DOHH2 (cell line): Measurements from ENCODE around the gene MT2A.

Experiments used
- H3F3A ChIP-seq: fragments of 200-600 bp; sonication (generic), shearing (Covaris generic); 2 replicates; pipeline ENCODE4 v1.6.0; 2016; ENCODE audit warnings: antibody characterized with exemption, mild to moderate bottlenecking; ENCODE audit not compliant: control insufficient read depth, insufficient read depth
- H3K27ac ChIP-seq: fragments of 200-600 bp; sonication (generic); 2 replicates; pipeline ENCODE4 v1.5.1; 2014; ENCODE audit warnings: low read depth, mild to moderate bottlenecking, low read length, moderate library complexity
- H3K27me3 ChIP-seq: fragments of 200-600 bp; sonication (generic); 2 replicates; pipeline ENCODE4 v1.6.1; 2014; ENCODE audit warnings: mild to moderate bottlenecking, low read length, mixed read lengths; ENCODE audit not compliant: control insufficient read depth
- H3K36me3 ChIP-seq: fragments of 200-600 bp; sonication (generic); 2 replicates; pipeline ENCODE4 v1.6.1; 2014; ENCODE audit warnings: mild to moderate bottlenecking, low read length, moderate library complexity, mixed read lengths; ENCODE audit not compliant: control insufficient read depth
- H3K4me1 ChIP-seq: fragments of 200-600 bp; sonication (generic); 2 replicates; pipeline ENCODE4 v1.6.1; 2014; ENCODE audit warnings: mild to moderate bottlenecking, low read length, mixed read lengths; ENCODE audit not compliant: control insufficient read depth
- H3K4me2 ChIP-seq: fragments of 200-600 bp; sonication (generic); 2 replicates; pipeline ENCODE4 v1.6.0; 2014; ENCODE audit warnings: mild to moderate bottlenecking, low read length, moderate library complexity
- H3K4me3 ChIP-seq: fragments of 200-600 bp; sonication (generic); 2 replicates; pipeline ENCODE4 v1.5.1; 2014; ENCODE audit warnings: mild to moderate bottlenecking, low read length, mixed read lengths
- H3K79me2 ChIP-seq: fragments of 200-600 bp; sonication (generic); 2 replicates; pipeline ENCODE4 v1.6.1; 2014; ENCODE audit warnings: mild to moderate bottlenecking, low read length, mixed read lengths; ENCODE audit not compliant: control insufficient read depth
- H3K9me2 ChIP-seq: fragments of 200-600 bp; sonication (generic); replicated peaks from 2 replicates; pipeline ENCODE4 v1.6.1; 2014; ENCODE audit warnings: mild to moderate bottlenecking, low read length, mixed read lengths; ENCODE audit not compliant: control insufficient read depth
- H3K9me3 ChIP-seq: fragments of 200-600 bp; sonication (generic); 2 replicates; pipeline ENCODE4 v1.6.1; 2014; ENCODE audit warnings: antibody characterized with exemption, low read length, mixed read lengths; ENCODE audit not compliant: control insufficient read depth, insufficient read depth
- H4K20me1 ChIP-seq: fragments of 200-600 bp; sonication (generic); 2 replicates; pipeline ENCODE4 v1.6.0; 2014; ENCODE audit warnings: low read depth, mild to moderate bottlenecking, antibody characterized with exemption, low read length, moderate library complexity; ENCODE audit not compliant: control insufficient read depth, insufficient read depth
- EZH2phosphoT487 ChIP-seq: fragments of 200-600 bp; sonication (generic); IDR thresholded peaks from 2 replicates; pipeline ENCODE4 v1.6.1; 2017; ENCODE audit warnings: borderline replicate concordance, mild to moderate bottlenecking, antibody characterized with exemption, low read length, moderate library complexity, mixed read lengths
- TF ChIP-seq, protein P1 (sequence below): fragments of 200-600 bp; sonication (generic); IDR thresholded peaks from one replicate; pipeline ENCODE4 v1.5.1; 2014; ENCODE audit warnings: antibody characterized with exemption, mild to moderate bottlenecking, low read depth, low read length; ENCODE audit not compliant: poor library complexity, severe bottlenecking

MT2A gene

GRCh38 chr16:56623637-56624036 is 15.3 kb downstream of the MT2A start:
- no peak overlapping the region for H3K27ac ChIP-seq
- H3K4me2 ChIP-seq: no peak overlapping the region
- no peaks in the 10 kb centered on the region for H3K9me3 ChIP-seq
- no peaks in the 10 kb centered on the region for H3K79me2 ChIP-seq
- H3F3A ChIP-seq: no peaks in the 10 kb centered on the region
- no peak overlapping the region for H3K4me3 ChIP-seq
- H3K9me2 ChIP-seq: no peaks in the 10 kb centered on the region
- H3K4me1 ChIP-seq: no peaks in the 10 kb centered on the region
- peaks cover 18% of the 10 kb centered on the region for H3K27me3 ChIP-seq
- H4K20me1 ChIP-seq: no peaks in the 10 kb centered on the region
- TF ChIP-seq, protein P1, sequence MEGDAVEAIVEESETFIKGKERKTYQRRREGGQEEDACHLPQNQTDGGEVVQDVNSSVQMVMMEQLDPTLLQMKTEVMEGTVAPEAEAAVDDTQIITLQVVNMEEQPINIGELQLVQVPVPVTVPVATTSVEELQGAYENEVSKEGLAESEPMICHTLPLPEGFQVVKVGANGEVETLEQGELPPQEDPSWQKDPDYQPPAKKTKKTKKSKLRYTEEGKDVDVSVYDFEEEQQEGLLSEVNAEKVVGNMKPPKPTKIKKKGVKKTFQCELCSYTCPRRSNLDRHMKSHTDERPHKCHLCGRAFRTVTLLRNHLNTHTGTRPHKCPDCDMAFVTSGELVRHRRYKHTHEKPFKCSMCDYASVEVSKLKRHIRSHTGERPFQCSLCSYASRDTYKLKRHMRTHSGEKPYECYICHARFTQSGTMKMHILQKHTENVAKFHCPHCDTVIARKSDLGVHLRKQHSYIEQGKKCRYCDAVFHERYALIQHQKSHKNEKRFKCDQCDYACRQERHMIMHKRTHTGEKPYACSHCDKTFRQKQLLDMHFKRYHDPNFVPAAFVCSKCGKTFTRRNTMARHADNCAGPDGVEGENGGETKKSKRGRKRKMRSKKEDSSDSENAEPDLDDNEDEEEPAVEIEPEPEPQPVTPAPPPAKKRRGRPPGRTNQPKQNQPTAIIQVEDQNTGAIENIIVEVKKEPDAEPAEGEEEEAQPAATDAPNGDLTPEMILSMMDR: no peak
- TF ChIP-seq EZH2phosphoT487: no peak
- no peaks in the 10 kb centered on the region for H3K36me3 ChIP-seq

DNA sequence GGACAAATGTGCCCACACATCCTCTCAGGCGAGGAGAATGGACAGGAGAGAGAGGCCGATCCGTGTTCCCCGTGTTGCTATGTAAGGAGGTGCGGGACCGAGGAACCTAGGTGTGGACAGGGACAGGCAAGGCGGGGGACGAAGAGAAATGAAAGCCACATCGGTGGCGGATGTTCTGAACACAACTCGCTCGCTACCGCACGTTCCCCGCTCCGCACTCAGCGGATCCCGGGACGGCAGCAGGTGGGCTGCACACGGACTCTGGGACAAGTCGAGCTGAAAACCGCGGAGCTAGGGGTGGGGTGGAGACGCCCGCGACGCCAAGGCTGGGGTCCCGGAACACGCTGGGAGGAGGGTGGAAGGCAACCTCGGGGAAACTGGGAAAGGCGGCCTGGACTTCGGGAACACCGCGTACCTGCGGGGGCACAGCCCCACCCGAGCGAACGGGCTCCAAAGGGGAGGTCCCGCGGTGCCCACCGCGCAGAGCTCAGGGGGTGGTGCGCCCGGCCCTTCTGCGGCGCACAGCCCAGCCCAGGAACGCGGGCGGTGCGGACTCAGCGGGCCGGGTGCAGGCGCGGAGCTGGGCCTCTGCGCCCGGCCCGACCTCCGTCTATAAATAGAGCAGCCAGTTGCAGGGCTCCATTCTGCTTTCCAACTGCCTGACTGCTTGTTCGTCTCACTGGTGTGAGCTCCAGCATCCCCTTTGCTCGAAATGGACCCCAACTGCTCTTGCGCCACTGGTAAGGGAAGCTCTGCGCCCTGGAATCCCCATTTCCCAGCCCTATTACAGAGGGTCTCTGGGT is 17.0 kb downstream of the MT2A start, which contains the start of gene MT1E:
Gene MT1E (plus strand): TSS at position 642 of the 803 bp plus-strand sequence. CDS start 71 bp downstream, at position 713.
- H3F3A ChIP-seq: no peaks in the 10 kb centered on the region
- no peak within 1 kb of the TSS for H3K27ac ChIP-seq
- no peaks in the 10 kb centered on the region for H3K4me1 ChIP-seq
- no peaks in the 10 kb centered on the region for H3K79me2 ChIP-seq
- H3K4me2 ChIP-seq: no peak within 1 kb of the TSS
- H3K9me3 ChIP-seq: no peaks in the 10 kb centered on the region
- TF ChIP-seq, protein P1: no peak
- no peak for TF ChIP-seq EZH2phosphoT487
- H3K27me3 ChIP-seq: peaks cover 18% of the 10 kb centered on the region
- H3K36me3 ChIP-seq: no peaks in the 10 kb centered on the region
- no peak within 1 kb of the TSS for H3K4me3 ChIP-seq
- H3K9me2 ChIP-seq: no peaks in the 10 kb centered on the region
- H4K20me1 ChIP-seq: no peaks in the 10 kb centered on the region

- no peaks in the 10 kb centered on the region for H3K9me3 ChIP-seq
- no peaks in the 10 kb centered on the region for H3K79me2 ChIP-seq
- H3F3A ChIP-seq: no peaks in the 10 kb centered on the region
- no peaks in the 10 kb centered on the region for H3K36me3 ChIP-seq
- H3K4me1 ChIP-seq: no peaks in the 10 kb centered on the region
- H3K4me2 ChIP-seq: no peak overlapping the region
- H4K20me1 ChIP-seq: no peaks in the 10 kb centered on the region
- no peak overlapping the region for H3K27ac ChIP-seq
- TF ChIP-seq, protein P1: no peak
- no peak for TF ChIP-seq EZH2phosphoT487
- no peaks in the 10 kb centered on the region for H3K9me2 ChIP-seq
- H3K27me3 ChIP-seq: peaks cover 18% of the 10 kb centered on the region
- H3K4me3 ChIP-seq: no peak overlapping the region
Observed at GRCh38 chr16:56625943-56626654, 17.7 kb downstream of the MT2A start.
